Measurements from ENCODE around the gene ST6GAL1. TPM values are rescaled to one million over a fixed set of nuclear protein-coding genes. Genes with fewer than 3 reads are reported as not detected.
A peak's percentile ranks its signal among the peaks of the same experiment; 100 is the strongest.

The ST6GAL1 gene
- total RNA-seq, 1 experiment from 2014 or later, result 15.6 TPM

DNA sequence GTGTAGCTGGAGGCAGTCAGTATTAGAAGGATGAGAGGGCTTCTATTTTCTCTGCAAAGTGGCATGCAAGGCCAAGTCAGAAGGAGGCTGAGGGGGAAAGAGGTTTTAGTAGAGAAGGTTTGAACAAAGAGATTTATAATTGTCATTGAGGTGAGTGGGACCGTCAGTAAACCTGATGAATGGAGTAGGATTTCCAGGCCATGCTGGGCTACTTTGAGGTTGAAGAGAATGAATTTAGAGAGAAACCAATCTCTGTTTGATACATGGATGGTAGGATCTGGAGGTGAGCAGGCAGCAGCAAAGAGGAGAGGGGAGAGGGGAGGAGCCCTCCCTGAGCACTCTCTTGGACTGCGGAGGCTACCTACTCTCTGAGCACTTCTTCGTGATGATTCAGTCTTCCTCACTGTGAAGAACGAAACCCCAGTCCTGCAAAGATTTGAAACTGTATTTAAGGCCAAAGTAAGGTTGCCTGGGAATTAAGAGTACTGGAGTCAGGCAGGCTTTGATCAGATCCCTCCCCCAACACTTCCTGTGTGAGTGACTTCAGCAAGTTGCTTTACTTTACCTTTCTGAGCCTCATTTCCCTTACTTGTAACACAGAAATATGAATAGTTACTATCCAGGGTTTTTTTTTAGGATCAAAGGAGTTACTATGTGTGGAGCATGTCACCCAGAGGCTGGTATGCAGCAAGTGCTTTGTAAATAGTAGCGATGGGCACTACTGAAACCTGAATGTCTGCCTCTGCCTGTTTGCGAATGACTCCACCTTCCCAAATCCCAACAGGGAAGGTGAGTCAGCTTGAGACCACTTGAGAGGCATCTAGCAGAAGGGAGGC is 133.2 kb downstream of the ST6GAL1 start (continued):
- TF ChIP-seq EGR1 (IDR thresholded peaks at IDR 0.05; ENCODE audit: low read depth) (no peak), EZH2 (IDR thresholded peaks at IDR 0.05) (no peak), ZFX (IDR thresholded peaks at IDR 0.05) (no peak), SIN3A (IDR thresholded peaks at IDR 0.05; ENCODE audit: low read depth) (no peak)

DNA sequence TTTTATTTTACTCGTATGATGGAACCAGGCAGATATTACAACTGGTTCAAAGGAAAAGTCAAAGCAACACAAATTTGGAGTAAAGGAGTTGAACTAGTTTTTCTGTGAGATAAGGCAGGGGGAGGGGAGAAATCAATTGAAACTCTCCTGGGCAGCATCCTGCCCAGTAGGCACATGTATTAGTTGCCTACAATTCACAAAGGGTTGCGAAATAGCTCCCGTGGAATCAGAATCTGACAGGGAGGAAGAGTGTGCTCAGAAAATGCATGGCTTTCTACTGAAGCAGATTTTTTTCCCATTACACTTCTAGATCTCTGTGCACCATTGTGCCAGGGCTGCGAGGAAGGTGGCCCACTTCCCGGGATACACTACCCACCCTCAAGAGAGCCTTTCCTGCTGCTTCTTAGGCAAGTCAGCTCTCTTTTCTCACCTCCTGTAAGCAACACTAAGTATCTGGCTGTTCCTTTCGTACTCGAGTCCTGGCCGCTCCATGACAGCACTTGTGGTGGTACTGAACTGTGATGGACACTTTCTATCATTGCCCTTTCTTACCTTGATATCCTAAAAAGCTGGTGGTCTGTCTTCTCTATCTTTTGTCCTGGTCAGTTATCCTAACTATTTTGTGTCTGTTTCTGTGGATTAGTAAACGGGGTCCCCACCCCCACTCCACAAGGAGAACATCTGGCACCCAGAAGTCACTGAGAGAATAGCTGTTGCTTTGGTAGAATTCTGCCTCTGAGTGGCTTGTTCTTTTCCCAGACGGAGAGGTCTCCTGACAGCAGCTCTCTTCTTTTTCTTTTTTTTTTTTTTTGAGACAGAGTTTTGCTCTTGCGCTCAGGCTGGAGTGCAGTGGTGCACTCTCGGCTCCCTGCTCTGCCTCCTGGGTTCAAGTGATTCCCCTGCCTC is 134.1 kb downstream of the ST6GAL1 start:
- H3K27me3 ChIP-seq (ENCODE audit: insufficient read depth, low read length), result no peaks in the 10 kb centered on the region
- CTCF ChIA-PET, result interaction anchor here (1.0 kb wide), 1 partner anchor 215 kb away, joined by 4 read pairs; no protein-coding TSS in a partner anchor
- H3K9me3 ChIP-seq (ENCODE audit: control insufficient read depth in 1 of 2, insufficient read depth in 1 of 2, low read depth in 1 of 2, low read length in 2 of 2), result no peaks in the 10 kb centered on the region
- RAD21 ChIA-PET (ENCODE audit: low non-redundant PET in 1 of 2, low total read pairs in 2 of 2, uncharacterized antibody in 2 of 2, unreplicated experiment in 2 of 2), result no interaction called here
- ATAC-seq, result no peak
- BruUV-seq (replicated peaks), result no TSS peak
- H4K20me1 ChIP-seq (ENCODE audit: insufficient read depth), result no peaks in the 10 kb centered on the region
- H3K4me2 ChIP-seq (ENCODE audit: low read length), result no peak overlapping the region
- intact Hi-C loops (cut with micrococcal nuclease), result loop anchor here (5.0 kb wide), 1 partner anchor 217 kb away; no protein-coding TSS in a partner anchor
- H3K9ac ChIP-seq (ENCODE audit: low read length), result no peak overlapping the region
- no peak overlapping the region for H2AFZ ChIP-seq (ENCODE audit: low read depth, low read length, poor library complexity, severe bottlenecking)
- TF ChIP-seq SIN3A (IDR thresholded peaks at IDR 0.05; ENCODE audit: low read depth) (0 out of 2 replicates have a peak, but pooled peaks have one; percentile 4), ZFX (IDR thresholded peaks at IDR 0.05) (no peak), CEBPB (IDR thresholded peaks at IDR 0.05; ENCODE audit: low read depth) (peak; percentile 83), RAD21 (IDR thresholded peaks at IDR 0.05; ENCODE audit: low read depth) (no peak), POLR2AphosphoS5 (IDR thresholded peaks at IDR 0.05; ENCODE audit: low read depth, low read length) (no peak), EGR1 (IDR thresholded peaks at IDR 0.05; ENCODE audit: low read depth) (no peak)
- TF ChIP-seq, protein P1, sequence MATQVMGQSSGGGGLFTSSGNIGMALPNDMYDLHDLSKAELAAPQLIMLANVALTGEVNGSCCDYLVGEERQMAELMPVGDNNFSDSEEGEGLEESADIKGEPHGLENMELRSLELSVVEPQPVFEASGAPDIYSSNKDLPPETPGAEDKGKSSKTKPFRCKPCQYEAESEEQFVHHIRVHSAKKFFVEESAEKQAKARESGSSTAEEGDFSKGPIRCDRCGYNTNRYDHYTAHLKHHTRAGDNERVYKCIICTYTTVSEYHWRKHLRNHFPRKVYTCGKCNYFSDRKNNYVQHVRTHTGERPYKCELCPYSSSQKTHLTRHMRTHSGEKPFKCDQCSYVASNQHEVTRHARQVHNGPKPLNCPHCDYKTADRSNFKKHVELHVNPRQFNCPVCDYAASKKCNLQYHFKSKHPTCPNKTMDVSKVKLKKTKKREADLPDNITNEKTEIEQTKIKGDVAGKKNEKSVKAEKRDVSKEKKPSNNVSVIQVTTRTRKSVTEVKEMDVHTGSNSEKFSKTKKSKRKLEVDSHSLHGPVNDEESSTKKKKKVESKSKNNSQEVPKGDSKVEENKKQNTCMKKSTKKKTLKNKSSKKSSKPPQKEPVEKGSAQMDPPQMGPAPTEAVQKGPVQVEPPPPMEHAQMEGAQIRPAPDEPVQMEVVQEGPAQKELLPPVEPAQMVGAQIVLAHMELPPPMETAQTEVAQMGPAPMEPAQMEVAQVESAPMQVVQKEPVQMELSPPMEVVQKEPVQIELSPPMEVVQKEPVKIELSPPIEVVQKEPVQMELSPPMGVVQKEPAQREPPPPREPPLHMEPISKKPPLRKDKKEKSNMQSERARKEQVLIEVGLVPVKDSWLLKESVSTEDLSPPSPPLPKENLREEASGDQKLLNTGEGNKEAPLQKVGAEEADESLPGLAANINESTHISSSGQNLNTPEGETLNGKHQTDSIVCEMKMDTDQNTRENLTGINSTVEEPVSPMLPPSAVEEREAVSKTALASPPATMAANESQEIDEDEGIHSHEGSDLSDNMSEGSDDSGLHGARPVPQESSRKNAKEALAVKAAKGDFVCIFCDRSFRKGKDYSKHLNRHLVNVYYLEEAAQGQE (IDR thresholded peaks at IDR 0.05; ENCODE audit: low read depth), result no peak
- DNase-seq (ENCODE audit: low read depth, low spot score), result no peak
- no peak overlapping the region for H3K27ac ChIP-seq (ENCODE audit: low read depth, low read length)
- no peak overlapping the region for H3K4me3 ChIP-seq (replicated peaks in 1 of 2; ENCODE audit: low read depth in 1 of 2, low read length in 2 of 2)
- no peaks in the 10 kb centered on the region for H3K79me2 ChIP-seq (ENCODE audit: insufficient read depth, low read length)
- POLR2A ChIA-PET, result no interaction called here
- no peaks in the 10 kb centered on the region for H3K36me3 ChIP-seq (ENCODE audit: control insufficient read depth in 1 of 2, insufficient read depth in 2 of 2, low read length in 2 of 2)
- H3K4me1 ChIP-seq (ENCODE audit: control insufficient read depth in 1 of 2, insufficient read depth in 2 of 2, low read length in 2 of 2), result peaks cover 0 to 9% of the 10 kb centered on the region in 2 experiments; a peak in 1 of 4 replicates
- no peaks in the 10 kb centered on the region for H3K9me2 ChIP-seq (ENCODE audit: insufficient read depth)

All from HCT116 (cell line).